CD4-positive, CD25-positive, alpha-beta regulatory T cell (primary cell): ENCODE measurements around the gene ZBTB48. TPM values are rescaled to one million over a fixed set of nuclear protein-coding genes. Genes with fewer than 3 reads are reported as not detected.

Experiments
- ATAC-seq, 2 donors: fragments of 150-1000 bp; cut with Tn5 transposase; one replicate each; pipeline ENCODE4 v1.10.0; 2021; ENCODE audit warnings: low read depth in 2 of 2, moderate number of reproducible peaks in 2 of 2, moderate library complexity in 1 of 2
- DNase-seq, 3 donors: peaks; one replicate each; pipeline versions ENCODE4 v3.0.0 to v3.0.0-alpha.2; 2012 to 2022; ENCODE audit warnings: mixed read lengths in 1 of 3
- H3K27ac ChIP-seq: one replicate; pipeline ENCODE4 v1.7.0; 2013; ENCODE audit warnings: mild to moderate bottlenecking, low read length; ENCODE audit not compliant: insufficient read depth, poor library complexity, severe bottlenecking
- H3K27me3 ChIP-seq: one replicate; pipeline ENCODE4 v1.7.0; 2013; ENCODE audit warnings: low read length; ENCODE audit not compliant: control insufficient read depth, insufficient read depth
- H3K36me3 ChIP-seq: one replicate; pipeline ENCODE4 v1.7.0; 2013; ENCODE audit warnings: mild to moderate bottlenecking, low read length, moderate library complexity; ENCODE audit not compliant: control insufficient read depth, insufficient read depth
- H3K4me1 ChIP-seq: 2 replicates; pipeline ENCODE4 v1.7.0; 2013; ENCODE audit warnings: mild to moderate bottlenecking, low read length; ENCODE audit not compliant: insufficient read depth, control insufficient read depth, poor library complexity, severe bottlenecking
- H3K4me3 ChIP-seq: one replicate; pipeline ENCODE4 v1.7.0; 2013; ENCODE audit warnings: low read depth, mild to moderate bottlenecking, low read length, moderate library complexity
- H3K9me3 ChIP-seq, 2 experiments: 1 replicate in 1 of 2; 2 replicates in 1 of 2; pipeline ENCODE4 v1.7.0; 2013; ENCODE audit warnings: low read length in 2 of 2, mild to moderate bottlenecking in 1 of 2, moderate library complexity in 1 of 2; ENCODE audit not compliant: control insufficient read depth in 2 of 2
- H3K27ac Mint-ChIP-seq, 3 donors: one replicate each; pipeline ENCODE4 v1.8.0; 2020 to 2022; ENCODE audit warnings: mild to moderate bottlenecking in 3 of 3, mixed read lengths in 3 of 3, moderate library complexity in 2 of 3
- H3K27me3 Mint-ChIP-seq: one replicate; pipeline ENCODE4 v1.8.0; 2022; ENCODE audit warnings: mild to moderate bottlenecking, mixed read lengths
- H3K36me3 Mint-ChIP-seq: one replicate; pipeline ENCODE4 v1.8.0; 2020; ENCODE audit warnings: mixed read lengths
- H3K4me1 Mint-ChIP-seq, 4 donors: one replicate each; pipeline ENCODE4 v1.8.0; 2020 to 2022; ENCODE audit warnings: mixed read lengths in 4 of 4, mild to moderate bottlenecking in 1 of 4
- H3K4me3 Mint-ChIP-seq, 4 donors: one replicate each; pipeline ENCODE4 v1.8.0; 2020 to 2022; ENCODE audit warnings: mild to moderate bottlenecking in 4 of 4, mixed read lengths in 4 of 4, moderate library complexity in 3 of 4
- H3K9me3 Mint-ChIP-seq, 7 donors: one replicate each; pipeline ENCODE4 v1.8.0; 2020 to 2022; ENCODE audit warnings: mixed read lengths in 7 of 7, mild to moderate bottlenecking in 3 of 7, moderate library complexity in 2 of 7
- polyA plus RNA-seq, 4 donors: library from polyadenylated mRNA; unstranded; fragments of 300-500 nt; fragmentation: Illumina TruSeq; gene quantifications; one replicate each; pipeline ENCODE4 v1.2.3, GENCODE V29; 2021
- total RNA-seq: library from RNA; stranded (reverse); gene quantifications from one replicate; pipeline ENCODE4 v1.2.3, GENCODE V29; 2022

ZBTB48 gene
- total and polyA plus RNA-seq, 5 donors from 2014 or later: 18.6 to 41.8 (median 22.2) TPM

- no peak for DNase-seq
- no peak overlapping the region for H3K27ac ChIP-seq
- Mint-ChIP-seq H3K4me1 (peaks cover 6 to 35% (median 21%) of the 10 kb centered on the region in 4 donors), H3K36me3 (peaks cover 18% of the 10 kb centered on the region), H3K27me3 (no peaks in the 10 kb centered on the region), H3K27ac (no peak overlapping the region), H3K4me3 (no peak overlapping the region), H3K9me3 (no peaks in the 10 kb centered on the region)
- H3K4me3 ChIP-seq: no peak overlapping the region
- ATAC-seq: no peak
- peaks cover 19% of the 10 kb centered on the region for H3K4me1 ChIP-seq
- H3K27me3 ChIP-seq: no peaks in the 10 kb centered on the region
- peaks cover 31% of the 10 kb centered on the region for H3K36me3 ChIP-seq
- no peaks in the 10 kb centered on the region for H3K9me3 ChIP-seq
Observed at GRCh38 chr1:6628971-6629479, 49.2 kb downstream of the ZBTB48 start.

DNA sequence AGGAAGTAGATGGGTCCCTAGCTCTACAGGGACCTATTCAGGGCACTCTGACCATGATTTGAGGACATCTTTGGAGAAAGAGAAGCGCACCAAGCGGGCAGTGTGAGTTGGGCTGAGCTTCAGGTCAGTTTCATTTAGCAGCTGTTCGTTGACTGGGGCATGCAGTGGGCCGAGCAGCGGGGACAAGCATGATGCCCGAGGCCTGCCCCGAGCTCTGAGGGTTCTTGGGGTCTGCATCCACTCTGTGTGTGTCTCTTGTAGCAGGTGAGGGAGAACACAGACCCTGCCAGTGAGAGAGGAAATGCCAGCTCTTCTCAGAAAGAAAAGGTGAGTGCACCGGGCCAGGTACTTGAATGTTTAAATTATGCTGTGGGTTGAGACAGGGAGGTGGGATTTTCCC lies 50.2 kb downstream of the ZBTB48 start:
- Mint-ChIP-seq H3K9me3 (no peaks in the 10 kb centered on the region), H3K27me3 (no peaks in the 10 kb centered on the region), H3K27ac (peak overlapping the region in 1 of 3 donors; percentile 69), H3K4me3 (no peak overlapping the region), H3K4me1 (peaks cover 6 to 30% (median 21%) of the 10 kb centered on the region in 4 donors), H3K36me3 (peaks cover 21% of the 10 kb centered on the region)
- Histone ChIP-seq H3K36me3 (peaks cover 35% of the 10 kb centered on the region), H3K4me1 (peaks cover 14% of the 10 kb centered on the region), H3K27me3 (no peaks in the 10 kb centered on the region), H3K4me3 (no peak overlapping the region), H3K9me3 (no peaks in the 10 kb centered on the region), H3K27ac (no peak overlapping the region)
- ATAC-seq (no peak), DNase-seq (no peak)

GRCh38 chr1:6631058-6631457 lies 51.3 kb downstream of the ZBTB48 start:
- peaks cover 6 to 28% (median 18%) of the 10 kb centered on the region in 4 donors for H3K4me1 Mint-ChIP-seq
- peaks cover 39% of the 10 kb centered on the region for H3K36me3 ChIP-seq
- H3K4me3 Mint-ChIP-seq: no peak overlapping the region
- peaks cover 8% of the 10 kb centered on the region for H3K4me1 ChIP-seq
- ATAC-seq (no peak), DNase-seq (no peak)
- no peak overlapping the region for H3K27ac Mint-ChIP-seq
- no peaks in the 10 kb centered on the region for H3K9me3 ChIP-seq
- no peak overlapping the region for H3K27ac ChIP-seq
- no peaks in the 10 kb centered on the region for H3K27me3 Mint-ChIP-seq
- H3K27me3 ChIP-seq: no peaks in the 10 kb centered on the region
- H3K9me3 Mint-ChIP-seq: no peaks in the 10 kb centered on the region
- H3K4me3 ChIP-seq: no peak overlapping the region
- H3K36me3 Mint-ChIP-seq: peaks cover 25% of the 10 kb centered on the region

DNA sequence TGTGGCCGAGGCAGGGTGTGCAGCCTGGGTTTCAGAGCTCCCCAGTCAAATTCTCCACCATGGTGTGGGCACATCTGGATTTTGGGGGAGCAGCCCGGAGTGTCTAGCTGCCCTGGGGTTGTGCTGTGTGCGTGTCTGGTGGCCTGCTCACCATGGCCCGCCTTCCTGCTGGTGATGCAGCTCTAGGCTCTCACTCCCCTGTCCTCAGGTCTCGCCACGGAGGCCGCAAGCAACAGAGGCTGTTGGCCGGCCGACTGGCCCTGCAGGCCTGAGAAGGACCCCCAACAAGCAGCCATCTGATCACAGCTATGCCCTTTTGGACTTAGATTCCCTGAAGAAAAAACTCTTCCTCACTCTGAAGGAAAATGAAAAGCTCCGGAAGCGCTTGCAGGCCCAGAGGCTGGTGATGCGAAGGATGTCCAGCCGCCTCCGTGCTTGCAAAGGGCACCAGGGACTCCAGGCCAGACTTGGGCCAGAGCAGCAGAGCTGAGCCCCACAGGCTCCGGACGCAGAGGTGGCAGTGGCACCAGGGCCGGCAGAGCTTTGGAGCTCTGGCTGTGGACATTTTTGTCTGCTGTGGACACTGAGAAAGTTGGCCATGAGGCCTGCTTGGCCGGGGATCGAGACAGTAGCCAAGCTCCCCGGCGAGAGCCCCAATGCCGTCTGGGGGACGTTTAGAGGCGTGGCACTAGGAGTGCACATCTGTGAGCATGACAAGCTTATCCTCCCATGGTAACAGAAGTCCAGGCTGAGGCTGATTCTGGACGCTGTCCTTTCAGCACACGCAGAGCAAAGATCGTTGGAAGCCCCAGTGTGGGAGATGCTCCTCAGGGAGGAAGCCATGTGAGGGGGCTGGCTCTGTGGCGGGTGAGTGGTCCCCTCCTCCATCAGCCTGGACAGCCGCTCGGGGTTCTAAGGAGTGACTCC lies 53.1 kb downstream of the ZBTB48 start:
- H3K27ac ChIP-seq: no peak overlapping the region
- peaks cover 51% of the 10 kb centered on the region for H3K36me3 ChIP-seq
- no peaks in the 10 kb centered on the region for H3K27me3 ChIP-seq
- no peak overlapping the region for H3K27ac Mint-ChIP-seq
- DNase-seq (no peak), ATAC-seq (no peak)
- H3K9me3 Mint-ChIP-seq: no peaks in the 10 kb centered on the region
- no peaks in the 10 kb centered on the region for H3K27me3 Mint-ChIP-seq
- H3K36me3 Mint-ChIP-seq: peaks cover 29% of the 10 kb centered on the region
- H3K4me1 ChIP-seq: peaks cover 3% of the 10 kb centered on the region
- H3K4me3 Mint-ChIP-seq: no peak overlapping the region
- H3K9me3 ChIP-seq: no peaks in the 10 kb centered on the region
- H3K4me1 Mint-ChIP-seq: peaks cover under 1 to 12% (median 6%) of the 10 kb centered on the region in 4 donors
- no peak overlapping the region for H3K4me3 ChIP-seq

DNA sequence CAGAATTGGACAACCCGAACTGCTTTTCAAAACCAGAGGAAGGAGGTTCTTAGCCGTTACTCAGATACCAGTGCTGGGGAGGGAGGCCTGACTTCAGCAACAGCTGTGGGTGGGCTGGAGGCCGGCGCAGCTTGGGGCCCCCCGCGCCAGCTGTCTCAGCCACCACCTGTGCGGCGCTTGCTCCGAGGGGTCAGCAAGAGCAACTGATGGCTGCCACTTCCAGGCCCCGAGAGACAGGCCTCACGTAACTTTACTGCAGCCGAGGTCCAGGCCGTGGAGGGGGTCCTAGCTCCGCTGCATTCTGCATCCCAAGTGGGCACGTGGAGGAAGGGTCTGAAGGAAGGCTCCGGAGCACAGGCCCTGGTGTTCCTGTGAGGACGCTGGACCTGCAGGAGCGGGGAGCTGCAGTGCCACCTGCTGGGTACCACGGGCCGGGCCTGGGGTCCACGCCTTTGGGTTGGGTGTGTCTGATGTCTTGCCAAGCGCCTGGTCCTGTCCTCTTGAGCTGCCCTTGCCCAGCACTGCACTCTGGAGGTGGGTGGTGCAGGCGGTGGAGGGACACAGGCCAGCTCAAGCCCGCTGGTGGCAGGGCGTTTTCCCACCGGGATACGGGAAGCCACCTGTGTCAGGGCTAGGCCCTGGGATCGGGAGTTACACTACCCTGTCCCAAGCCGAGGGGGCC lies 54.7 kb downstream of the ZBTB48 start:
- H3K36me3 Mint-ChIP-seq: peaks cover 33% of the 10 kb centered on the region

DNA sequence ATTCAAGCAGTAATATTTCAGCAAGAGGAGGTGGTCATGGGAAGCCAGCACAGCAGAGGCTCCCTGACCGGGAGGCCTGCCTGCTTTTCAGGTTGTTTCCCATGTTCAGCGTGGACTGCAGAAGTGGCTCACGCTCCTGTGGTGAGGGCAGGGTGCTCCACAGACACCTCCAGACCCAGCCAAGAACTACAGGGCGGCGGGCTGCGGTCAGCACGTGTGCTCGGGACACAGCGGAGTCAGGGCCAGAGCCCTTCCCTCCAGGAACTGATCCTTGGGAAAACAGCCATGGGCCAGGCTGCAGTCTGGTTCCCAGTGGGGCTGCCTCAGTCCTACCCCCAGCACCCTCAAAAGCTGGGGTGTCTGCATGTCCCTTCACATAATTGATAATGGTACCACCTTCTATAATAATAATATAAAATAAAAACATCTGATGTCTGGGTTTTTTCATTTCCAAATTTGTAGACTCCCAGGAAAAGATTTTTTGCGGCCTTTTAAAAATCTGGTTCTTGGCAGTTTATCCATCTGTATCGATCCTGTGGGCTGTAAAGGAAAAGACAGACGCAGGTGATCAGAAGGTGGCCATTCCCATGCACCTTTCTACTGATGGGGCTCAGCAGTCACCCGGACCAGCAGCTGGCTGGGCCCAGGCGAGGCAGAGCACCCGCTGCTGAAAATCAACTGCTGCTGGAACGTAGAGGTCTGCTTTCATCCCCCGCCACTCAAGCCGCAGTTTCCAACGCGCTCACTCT lies 55.5 kb downstream of the ZBTB48 start:
- no peaks in the 10 kb centered on the region for H3K9me3 ChIP-seq
- no peak overlapping the region for H3K4me3 ChIP-seq
- Mint-ChIP-seq H3K4me1 (no peaks in the 10 kb centered on the region), H3K36me3 (peaks cover 29% of the 10 kb centered on the region), H3K4me3 (peak overlapping the region in 1 of 4 donors; percentile 27), H3K9me3 (no peaks in the 10 kb centered on the region), H3K27me3 (no peaks in the 10 kb centered on the region), H3K27ac (no peak overlapping the region)
- H3K36me3 ChIP-seq: peaks cover 56% of the 10 kb centered on the region
- ATAC-seq: no peak
- H3K27ac ChIP-seq: no peak overlapping the region
- no peaks in the 10 kb centered on the region for H3K4me1 ChIP-seq
- H3K27me3 ChIP-seq: no peaks in the 10 kb centered on the region
- DNase-seq: no peak

More for the DNA sequence above, 54.7 kb downstream of the ZBTB48 start:
- no peaks in the 10 kb centered on the region for H3K9me3 ChIP-seq
- Mint-ChIP-seq H3K9me3 (no peaks in the 10 kb centered on the region), H3K4me1 (peaks cover 0 to 7% (median 2%) of the 10 kb centered on the region in 4 donors), H3K27ac (peak overlapping the region in 1 of 3 donors; percentile 67), H3K27me3 (no peaks in the 10 kb centered on the region), H3K4me3 (no peak overlapping the region)
- DNase-seq (peak in 2 of 3 donors; percentile 35 to 42), ATAC-seq (peak; percentile 31 to 52)
- H3K36me3 ChIP-seq: peaks cover 55% of the 10 kb centered on the region
- no peak overlapping the region for H3K4me3 ChIP-seq
- no peaks in the 10 kb centered on the region for H3K4me1 ChIP-seq
- no peak overlapping the region for H3K27ac ChIP-seq
- no peaks in the 10 kb centered on the region for H3K27me3 ChIP-seq
